GM21723 (cell line): ENCODE results near the gene FN3K.

Experiments used
- ATAC-seq: cut with Tn5 transposase; IDR thresholded peaks from one replicate; pipeline ENCODE4 v1.9.1; 2021; ENCODE audit warnings: mild to moderate bottlenecking, moderate library complexity; ENCODE audit not compliant: unreplicated experiment

FN3K gene

DNA sequence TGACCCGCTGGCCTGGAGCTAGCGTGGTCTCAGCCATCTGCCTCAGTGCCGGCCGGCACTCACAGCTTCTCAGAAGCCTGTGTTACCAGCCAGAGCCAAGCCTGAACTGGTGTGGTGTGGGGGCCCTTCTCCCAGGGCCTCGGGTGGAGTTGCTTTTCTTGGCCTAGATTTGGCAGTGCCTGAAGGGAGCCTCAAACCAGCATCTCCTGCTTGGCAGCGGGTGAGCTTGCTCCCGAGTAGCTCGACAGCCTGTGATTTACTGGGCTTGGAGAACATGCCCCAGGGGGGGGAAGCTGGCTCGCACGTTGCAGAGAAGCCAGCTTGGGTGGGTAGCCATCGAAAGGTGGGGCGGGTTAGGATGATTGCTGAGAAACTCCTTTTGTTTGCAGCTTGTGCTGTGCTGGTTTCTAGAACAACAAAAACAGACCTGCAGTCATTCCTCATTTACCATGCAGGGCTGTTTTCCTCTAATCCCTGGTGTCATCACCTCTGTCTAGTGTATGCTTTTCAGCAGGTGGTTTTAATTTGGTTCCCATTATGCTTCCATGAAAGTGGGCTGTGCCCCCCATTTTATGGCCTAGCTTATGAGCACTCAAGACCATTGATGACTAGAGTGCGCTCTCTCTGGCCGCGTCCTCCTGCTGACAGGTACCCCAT is 58.7 kb downstream of the FN3K start:
- ATAC-seq, result no peak

DNA sequence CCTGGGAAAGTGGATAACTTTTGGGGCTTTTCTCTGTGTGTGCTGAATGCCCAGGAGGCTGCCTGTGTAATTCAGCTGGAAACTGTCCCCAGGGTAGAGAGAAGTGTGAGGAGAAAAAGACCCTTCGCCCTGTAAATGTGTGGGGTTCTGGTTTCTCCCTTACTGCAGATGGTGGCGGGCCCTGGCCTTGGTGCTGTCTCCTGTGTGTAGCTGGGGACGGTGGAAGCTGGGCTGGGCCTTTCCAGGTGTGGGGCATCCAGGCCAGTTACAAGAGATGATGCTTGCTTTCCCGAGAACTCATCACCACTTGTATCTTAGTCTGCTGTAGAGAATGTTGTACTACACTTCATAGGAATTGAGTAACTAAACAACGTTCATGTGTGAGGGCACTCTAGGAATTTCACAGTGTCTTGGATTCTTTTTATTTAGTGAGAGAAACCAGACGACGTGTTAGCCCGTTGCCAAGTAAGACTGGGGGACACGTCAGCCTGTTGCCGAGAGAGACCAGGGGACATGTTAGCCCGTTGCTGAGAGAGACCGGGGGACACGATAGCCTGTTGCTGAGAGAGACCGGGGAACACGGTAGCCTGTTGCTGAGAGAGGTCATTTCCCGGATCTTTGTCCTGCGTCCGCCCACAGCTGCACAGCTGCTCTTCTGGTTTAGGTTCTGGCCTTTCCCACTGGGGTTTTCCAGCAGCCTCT is 59.5 kb downstream of the FN3K start:
- no peak for ATAC-seq

DNA sequence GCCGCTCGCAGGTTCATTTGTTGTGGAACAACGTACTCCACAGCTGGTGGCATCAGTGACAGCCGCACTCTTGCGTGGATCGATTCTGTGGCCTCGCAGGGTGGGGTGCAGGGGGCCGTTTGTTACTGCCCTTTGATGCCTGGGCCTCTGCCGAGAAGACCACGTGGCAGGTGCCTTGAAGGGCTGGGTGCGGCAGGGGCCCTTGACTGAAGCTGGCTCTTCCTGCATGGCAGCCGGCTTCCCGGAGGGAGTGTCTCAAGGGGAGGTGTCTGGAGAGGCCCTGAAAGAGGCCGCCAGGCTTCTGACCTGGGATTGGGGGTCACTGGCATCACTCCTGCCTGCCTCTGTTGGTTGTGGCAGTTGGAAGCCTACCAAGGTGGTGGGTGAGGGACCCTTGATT is 60.2 kb downstream of the FN3K start:
- no peak for ATAC-seq

DNA sequence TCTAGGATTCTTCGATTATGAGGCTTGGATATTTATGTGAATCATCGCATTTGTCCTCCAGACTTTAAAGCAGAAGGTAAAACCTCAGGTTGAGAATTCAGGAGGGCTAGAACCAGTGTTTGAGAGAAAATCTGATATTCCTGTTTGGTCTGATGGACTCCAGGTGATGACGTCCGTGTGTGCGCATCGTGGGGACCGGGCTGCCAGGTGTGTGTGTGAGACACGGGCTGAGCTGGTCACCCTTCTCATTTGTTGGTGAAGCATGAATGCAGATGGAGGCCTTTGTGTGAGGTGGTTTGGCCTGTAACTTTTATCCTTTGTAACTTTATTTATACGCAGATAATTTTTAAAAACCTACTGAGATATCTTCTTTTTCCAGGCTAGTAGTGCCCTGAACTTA is 61.6 kb downstream of the FN3K start:
- no peak for ATAC-seq

DNA sequence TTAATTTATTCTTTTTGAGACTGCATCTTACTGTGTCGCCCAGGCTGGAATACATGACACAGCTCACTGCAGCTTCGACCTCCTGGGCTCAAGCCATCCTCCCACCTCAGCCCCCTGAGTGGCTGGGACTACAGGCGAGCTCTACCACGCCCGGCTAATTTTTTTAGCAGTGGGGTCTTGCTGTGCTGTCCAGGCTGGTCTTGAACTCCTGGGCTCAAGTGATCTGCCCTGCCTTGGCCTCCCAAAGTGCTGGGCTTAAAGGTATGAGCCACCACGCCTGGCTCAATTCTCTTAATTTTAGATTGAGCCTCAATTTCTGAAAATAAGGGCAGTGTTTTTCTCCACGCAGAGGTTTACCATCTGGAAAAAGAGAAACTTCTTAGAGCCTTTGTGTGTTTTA is 63.3 kb downstream of the FN3K start:
- ATAC-seq, result no peak

DNA sequence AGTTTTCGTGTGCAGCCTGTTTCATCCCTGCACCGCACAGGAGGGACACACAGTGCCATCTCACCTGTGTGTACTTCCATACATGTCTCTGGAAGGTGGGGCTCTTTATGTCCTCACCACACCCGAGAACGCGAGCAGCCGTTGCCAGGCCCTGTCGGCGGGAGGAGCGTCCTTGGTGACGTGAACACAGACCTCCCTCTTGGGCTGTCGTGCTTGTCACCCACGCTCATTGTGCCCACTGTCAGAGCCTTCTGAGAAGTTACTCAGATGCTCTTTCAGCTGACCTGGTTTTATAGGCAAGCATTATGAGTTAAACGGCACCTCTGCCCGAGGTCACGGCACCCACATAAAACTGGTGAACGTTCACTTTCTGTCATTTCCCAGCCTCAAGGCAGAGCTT is 64.2 kb downstream of the FN3K start:
- no peak for ATAC-seq
